Measurements from ENCODE around the gene COL6A3. TPM values are rescaled to one million over a fixed set of nuclear protein-coding genes. Genes with fewer than 3 reads are reported as not detected.

Gene COL6A3
- total and polyA plus RNA-seq, 9 of the 15 experiments (the other 6 are each of a cell fraction or from before 2014, with no cell fraction given), result 0.07 to 4.1 (median 1.5) TPM

DNA sequence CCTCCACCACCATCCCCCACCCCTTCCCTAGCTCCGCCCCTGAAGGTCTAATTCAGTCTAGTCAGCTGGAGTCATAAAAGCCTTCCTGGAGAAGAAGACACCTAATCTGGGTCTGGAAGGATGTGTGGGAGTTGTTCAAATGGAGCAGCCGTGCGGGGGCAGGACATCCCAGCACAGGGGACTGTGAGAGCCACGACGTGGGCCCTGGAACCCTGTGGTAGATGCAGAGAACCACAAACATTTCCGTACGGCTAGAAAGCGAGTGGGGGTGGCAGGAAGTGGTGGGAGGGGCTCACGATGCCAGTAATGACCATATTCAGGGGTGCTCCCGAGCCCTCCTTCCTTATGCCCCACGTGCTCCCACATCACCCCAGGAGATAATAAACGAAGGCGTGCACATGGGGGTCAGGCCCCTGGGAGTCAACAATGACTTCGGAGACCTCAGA, 20.9 kb upstream of the COL6A3 start (continued):
- TF ChIP-seq ID3 (CRISPR knock-in tag; IDR thresholded peaks at IDR 0.05), result no peak
- no peak for TF ChIP-seq ID3 (tag; IDR thresholded peaks at IDR 0.05)
- no peak for TF ChIP-seq ZNF263 (CRISPR knock-in tag; IDR thresholded peaks at IDR 0.05; ENCODE audit: borderline replicate concordance)
- no peak for TF ChIP-seq ZNF507 (tag; conservative IDR thresholded peaks at IDR 0.05)
- no peak for TF ChIP-seq TCF7 (IDR thresholded peaks at IDR 0.05; ENCODE audit: borderline replicate concordance)
- no peak for TF ChIP-seq STAG1 (CRISPR knock-in tag; IDR thresholded peaks at IDR 0.05; ENCODE audit: borderline replicate concordance)
- TF ChIP-seq TFE3 (CRISPR knock-in tag; IDR thresholded peaks at IDR 0.05), result no peak
- TF ChIP-seq KDM5B (IDR thresholded peaks at IDR 0.05; ENCODE audit: insufficient replicate concordance, low read depth, low read length), result no peak
- no peak for TF ChIP-seq SAP30 (IDR thresholded peaks at IDR 0.05; ENCODE audit: borderline replicate concordance, insufficient read depth, low read depth, low read length, poor library complexity, severe bottlenecking)
- no peak for TF ChIP-seq POLR2B (IDR thresholded peaks at IDR 0.05; ENCODE audit: low read depth, partially characterized antibody)
- TF ChIP-seq, protein P1, sequence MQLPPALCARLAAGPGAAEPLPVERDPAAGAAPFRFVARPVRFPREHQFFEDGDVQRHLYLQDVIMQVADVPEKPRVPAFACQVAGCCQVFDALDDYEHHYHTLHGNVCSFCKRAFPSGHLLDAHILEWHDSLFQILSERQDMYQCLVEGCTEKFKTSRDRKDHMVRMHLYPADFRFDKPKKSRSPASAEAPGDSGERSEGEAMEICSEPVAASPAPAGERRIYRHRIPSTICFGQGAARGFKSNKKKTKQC (CRISPR knock-in tag; IDR thresholded peaks at IDR 0.05), result no peak
- no peak for TF ChIP-seq ZNF212 (CRISPR knock-in tag; IDR thresholded peaks at IDR 0.05)
- TF ChIP-seq ZNF197 (CRISPR knock-in tag; IDR thresholded peaks at IDR 0.05; ENCODE audit: low read depth), result no peak
- no peak for TF ChIP-seq ZNF354B (CRISPR knock-in tag; IDR thresholded peaks at IDR 0.05)
- peak; percentile 85; the same call in 1 of the 2 replicates for TF ChIP-seq ZBTB9 (CRISPR knock-in tag; IDR thresholded peaks at IDR 0.05)

All from K562 (cell line).